GM06990 (cell line): Measurements from ENCODE around the gene ZFAND2A.

Experiments
- DNase-seq: peaks from one replicate; pipeline ENCODE4 v3.0.0-alpha.2; 2011; ENCODE audit not compliant: insufficient read length; ENCODE audit errors: extremely low read depth
- H3K27me3 ChIP-seq: replicated peaks from 2 replicates; pipeline ENCODE4 v1.6.0; 2011; ENCODE audit warnings: low read length; ENCODE audit not compliant: control insufficient read depth, insufficient read depth
- H3K36me3 ChIP-seq: 2 replicates; pipeline ENCODE4 v1.5.1; 2011; ENCODE audit warnings: low read length; ENCODE audit not compliant: control insufficient read depth, insufficient read depth
- H3K4me3 ChIP-seq: replicated peaks from 2 replicates; pipeline ENCODE4 v1.5.1; 2011; ENCODE audit warnings: low read depth, mild to moderate bottlenecking, control low read depth, low read length
- CTCF ChIP-seq: IDR thresholded peaks from 2 replicates; pipeline ENCODE4 v1.5.1; 2011; ENCODE audit warnings: low read length, control low read depth, mild to moderate bottlenecking, inconsistent platforms; ENCODE audit not compliant: insufficient read depth, poor library complexity, severe bottlenecking

ZFAND2A gene

DNA sequence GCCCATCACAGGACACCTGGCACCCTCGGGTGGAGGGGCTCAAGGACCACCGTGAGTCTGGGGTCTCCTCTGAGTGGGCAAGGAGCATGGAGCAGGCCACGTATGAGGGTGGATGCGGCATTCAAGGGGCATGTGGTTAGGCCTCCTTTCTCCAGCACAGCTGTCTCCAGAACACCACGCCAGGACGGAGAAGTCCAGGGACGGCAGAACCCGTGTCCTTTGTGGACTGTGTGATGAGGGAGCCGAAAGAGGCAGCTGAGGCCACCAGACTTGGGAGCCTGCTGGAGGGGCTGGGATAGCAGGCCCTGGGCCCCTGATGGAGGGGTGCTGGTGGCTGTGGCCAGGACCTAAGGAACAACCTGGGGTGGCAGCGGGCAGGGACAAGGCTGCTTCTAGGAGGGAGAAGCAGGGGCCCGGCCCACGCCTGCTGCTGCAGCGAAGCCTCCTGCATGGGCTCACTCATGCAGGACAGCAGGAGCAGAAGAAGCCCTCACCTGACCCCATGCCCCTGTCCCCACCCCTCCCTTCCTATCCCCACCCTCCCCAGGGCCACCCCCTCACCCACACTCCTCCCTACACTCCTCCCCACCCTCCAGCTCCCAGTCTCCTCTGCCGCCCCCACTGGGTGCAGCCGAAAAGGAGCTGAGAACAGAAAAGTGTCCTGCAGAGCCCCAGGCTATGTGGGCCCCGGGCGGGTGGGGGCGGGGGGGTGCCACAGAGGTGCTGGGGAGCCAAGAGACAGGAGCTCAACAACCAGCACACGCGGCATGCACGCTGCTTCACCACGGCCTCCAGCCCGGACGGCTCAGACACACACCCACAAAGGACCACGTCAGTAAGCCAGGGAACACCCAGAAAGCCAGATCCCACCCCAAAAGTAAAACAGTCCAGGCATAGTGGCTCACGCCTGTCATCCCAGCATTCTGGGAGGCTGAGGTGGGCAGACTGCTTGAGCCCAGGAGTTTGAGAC lies 29.7 kb downstream of the ZFAND2A start:
- H3K27me3 ChIP-seq = no peaks in the 10 kb centered on the region
- DNase-seq = no peak

DNA sequence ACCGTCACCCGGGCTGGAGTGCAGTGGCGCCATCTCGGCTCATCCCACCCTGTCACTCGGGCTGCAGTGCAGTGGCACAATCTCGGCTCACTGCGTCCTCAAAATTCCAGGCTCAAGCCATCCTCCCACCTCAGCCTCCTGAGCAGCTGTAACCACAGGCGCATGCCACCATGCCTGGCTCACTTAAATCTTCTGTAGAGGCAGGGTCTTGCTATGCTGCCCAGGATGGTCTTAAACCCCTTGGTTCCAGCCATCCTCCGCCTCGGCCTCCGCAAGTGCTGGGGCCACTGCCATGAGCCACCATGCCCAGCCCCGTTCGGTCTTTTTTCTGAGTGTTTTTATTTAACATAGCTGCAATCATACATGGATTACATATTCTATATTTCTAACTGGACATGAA lies 30.6 kb downstream of the ZFAND2A start:
- no peak for DNase-seq
- Histone ChIP-seq H3K36me3 (peaks cover 12% of the 10 kb centered on the region), H3K4me3 (no peak overlapping the region), H3K27me3 (no peaks in the 10 kb centered on the region)
- TF ChIP-seq CTCF = no peak

More for the DNA sequence above, 29.7 kb downstream of the ZFAND2A start:
- Histone ChIP-seq H3K4me3 (no peak overlapping the region), H3K36me3 (peaks cover 10% of the 10 kb centered on the region)
- TF ChIP-seq CTCF = no peak

GRCh38 chr7:1127001-1127400 lies 33.0 kb downstream of the ZFAND2A start:
- TF ChIP-seq CTCF = no peak
- DNase-seq = no peak
- Histone ChIP-seq H3K4me3 (no peak overlapping the region), H3K27me3 (no peaks in the 10 kb centered on the region), H3K36me3 (peaks cover 13% of the 10 kb centered on the region)

- Histone ChIP-seq H3K4me3 (no peak overlapping the region), H3K27me3 (no peaks in the 10 kb centered on the region), H3K36me3 (peaks cover 14% of the 10 kb centered on the region)
- no peak for TF ChIP-seq CTCF
- DNase-seq = no peak
These were observed 34.4 kb downstream of the ZFAND2A start for GRCh38 chr7:1125603-1125969.

DNA sequence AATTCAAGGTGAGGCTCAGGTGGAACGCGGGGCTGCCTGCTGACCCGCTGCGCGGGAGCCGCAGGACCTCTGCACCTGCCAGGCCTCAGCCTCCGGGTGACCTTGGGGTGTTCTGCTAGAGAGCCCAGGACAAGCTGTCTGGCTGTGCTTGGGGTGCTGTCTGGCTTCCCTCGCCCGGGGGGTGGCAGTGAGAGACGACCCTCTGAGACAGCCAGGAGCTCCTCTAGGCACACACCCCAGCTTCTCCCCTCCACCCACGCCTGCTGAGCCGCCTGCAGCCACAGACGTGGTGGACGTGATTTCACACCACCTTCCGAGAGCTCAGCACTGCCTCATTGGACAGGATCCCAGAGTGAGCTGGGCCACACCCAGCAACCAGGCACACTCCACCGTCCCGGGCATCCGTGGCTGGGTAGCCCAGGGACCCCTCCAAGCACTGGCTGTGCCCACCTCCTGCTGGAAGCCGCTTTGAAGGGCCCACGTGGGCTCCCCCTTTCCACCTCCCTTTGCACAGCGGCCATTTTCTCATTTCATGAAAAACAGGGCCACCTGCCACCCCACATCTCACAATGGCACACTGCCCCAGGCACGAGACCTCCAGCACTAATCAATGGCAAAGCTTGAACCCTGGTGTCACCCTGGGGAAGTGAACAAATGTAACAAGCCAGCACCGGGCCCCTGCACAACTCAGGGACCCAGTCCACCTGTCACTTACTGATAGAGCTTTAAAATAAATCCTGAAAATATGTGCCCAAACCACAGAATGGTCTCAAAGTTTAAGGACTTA lies 35.0 kb downstream of the ZFAND2A start:
- TF ChIP-seq CTCF = no peak
- no peak for DNase-seq
- H3K27me3 ChIP-seq = no peaks in the 10 kb centered on the region
- peaks cover 12% of the 10 kb centered on the region for H3K36me3 ChIP-seq
- H3K4me3 ChIP-seq = no peak overlapping the region
